ENCODE results near the gene PRICKLE4. TPM values are rescaled to one million over a fixed set of nuclear protein-coding genes. Genes with fewer than 3 reads are reported as not detected.
A peak's percentile ranks its signal among the peaks of the same experiment; 100 is the strongest.

Gene PRICKLE4
- total RNA-seq, 1 donor from 2014 or later, result 3.4 TPM

DNA sequence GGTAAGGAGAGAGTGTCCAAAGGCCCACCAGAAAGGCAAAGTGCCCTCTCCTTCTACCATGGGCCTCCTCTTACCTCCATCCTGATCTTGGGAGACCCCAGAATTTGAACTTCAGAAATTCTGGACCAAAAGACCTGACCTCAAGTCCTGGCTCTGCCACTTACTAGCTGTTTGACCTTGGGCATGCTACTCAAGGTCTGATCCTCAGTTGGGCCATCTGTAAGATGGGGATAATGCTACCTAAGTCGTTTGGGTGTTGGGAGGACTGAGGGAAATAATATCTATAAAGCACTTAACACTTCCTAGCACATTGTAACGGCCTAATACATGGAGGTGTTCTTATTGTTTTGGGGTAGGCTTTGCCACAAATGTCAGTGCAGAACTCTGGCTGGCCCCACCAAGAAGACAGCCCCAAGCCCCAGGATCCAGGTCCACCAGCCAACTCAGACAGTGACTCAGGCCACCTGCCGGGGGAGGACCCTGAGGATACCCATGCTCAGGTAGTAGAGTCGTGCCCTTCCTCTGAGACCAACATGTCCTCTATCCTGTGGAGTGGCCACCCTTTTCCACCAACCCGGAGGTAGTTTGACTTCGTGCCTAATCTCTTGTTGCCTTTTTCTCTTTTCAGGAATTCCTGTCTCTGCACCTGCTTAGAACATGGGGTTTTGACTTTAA lies 2.7 kb downstream of the PRICKLE4 start:
- H3K4me2 ChIP-seq (ENCODE audit: low read length), result no peak overlapping the region
- no peaks in the 10 kb centered on the region for H3K36me3 ChIP-seq (ENCODE audit: insufficient read depth, low read length)
- no peak overlapping the region for H3K27ac ChIP-seq (ENCODE audit: low read depth, low read length)
- H2AFZ ChIP-seq (ENCODE audit: low read depth, low read length), result no peak overlapping the region
- no peak overlapping the region for H3K4me3 ChIP-seq (ENCODE audit: insufficient read depth, low read depth, low read length)
- no peak overlapping the region for H3K9ac ChIP-seq (ENCODE audit: low read length)
- no peak overlapping the region for H3K27ac Mint-ChIP-seq (ENCODE audit: unreplicated experiment)
- peaks cover 17% of the 10 kb centered on the region for H3K4me1 ChIP-seq (ENCODE audit: insufficient read depth, low read length)
- H3K4me1 Mint-ChIP-seq (ENCODE audit: low read depth, unreplicated experiment), result peaks cover 7% of the 10 kb centered on the region
- H3K36me3 Mint-ChIP-seq (ENCODE audit: low read depth, unreplicated experiment), result peaks cover 1% of the 10 kb centered on the region
- H3K4me3 Mint-ChIP-seq (ENCODE audit: unreplicated experiment), result no peak overlapping the region
- TF ChIP-seq CTCF (IDR thresholded peaks at IDR 0.05; ENCODE audit: insufficient read depth, low read depth, low read length) (no peak), EZH2 (IDR thresholded peaks at IDR 0.05; ENCODE audit: insufficient read depth, low read length) (no peak)
- no peaks in the 10 kb centered on the region for H3K9me3 Mint-ChIP-seq (ENCODE audit: unreplicated experiment)
- DNase-seq (ENCODE audit: low read depth), result no peak
- no peaks in the 10 kb centered on the region for H3K9me3 ChIP-seq (ENCODE audit: insufficient read depth, low read depth, low read length)
- H3K27me3 Mint-ChIP-seq (ENCODE audit: low read depth, unreplicated experiment), result no peaks in the 10 kb centered on the region
- peaks cover 7% of the 10 kb centered on the region for H3K79me2 ChIP-seq (ENCODE audit: insufficient read depth, low read length)
- no peak for FAIRE-seq
- no peaks in the 10 kb centered on the region for H3K27me3 ChIP-seq (ENCODE audit: insufficient read depth, low read length)
- H4K20me1 ChIP-seq (ENCODE audit: insufficient read depth, low read length), result peaks cover 9% of the 10 kb centered on the region

DNA sequence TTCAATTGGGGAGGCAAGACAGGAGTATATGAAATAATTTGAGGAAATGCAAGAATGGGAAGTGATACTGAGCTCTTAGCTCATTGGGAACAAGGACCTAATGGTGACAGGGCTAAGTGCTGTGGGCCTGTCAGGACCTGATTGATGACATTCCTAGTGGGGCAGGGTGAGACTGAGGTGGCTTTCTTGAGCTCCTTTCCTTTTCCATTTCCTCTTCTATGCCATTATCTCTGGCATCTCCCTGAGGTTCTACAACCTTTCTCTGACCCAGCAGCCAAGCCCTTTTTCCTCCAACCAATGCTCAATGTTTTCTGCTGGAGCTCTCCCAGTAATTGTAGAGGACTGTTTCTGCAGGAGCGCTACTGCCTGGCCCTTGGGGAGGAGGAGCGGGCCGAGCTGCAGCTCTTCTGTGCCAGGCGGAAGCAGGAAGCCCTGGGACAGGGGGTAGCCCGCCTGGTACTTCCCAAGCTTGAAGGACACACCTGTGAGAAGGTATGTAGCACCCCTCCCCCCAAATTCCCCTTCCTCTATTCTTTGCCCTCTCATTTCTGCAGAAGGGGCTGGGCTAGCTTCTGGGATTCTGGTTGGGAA lies 4.1 kb downstream of the PRICKLE4 start:
- H3K4me1 ChIP-seq (ENCODE audit: insufficient read depth, low read length), result peaks cover 12% of the 10 kb centered on the region
- peaks cover 16% of the 10 kb centered on the region for H4K20me1 ChIP-seq (ENCODE audit: insufficient read depth, low read length)
- DNase-seq (ENCODE audit: low read depth), result no peak
- TF ChIP-seq CTCF (IDR thresholded peaks at IDR 0.05; ENCODE audit: insufficient read depth, low read depth, low read length) (no peak), EZH2 (IDR thresholded peaks at IDR 0.05; ENCODE audit: insufficient read depth, low read length) (no peak)
- H2AFZ ChIP-seq (ENCODE audit: low read depth, low read length), result no peak overlapping the region
- Mint-ChIP-seq H3K4me3 (ENCODE audit: unreplicated experiment) (peak overlapping the region; percentile 75), H3K9me3 (ENCODE audit: unreplicated experiment) (no peaks in the 10 kb centered on the region), H3K4me1 (ENCODE audit: low read depth, unreplicated experiment) (peaks cover 15% of the 10 kb centered on the region), H3K27ac (ENCODE audit: unreplicated experiment) (no peak overlapping the region), H3K27me3 (ENCODE audit: low read depth, unreplicated experiment) (no peaks in the 10 kb centered on the region), H3K36me3 (ENCODE audit: low read depth, unreplicated experiment) (peaks cover 4% of the 10 kb centered on the region)
- no peak overlapping the region for H3K4me2 ChIP-seq (ENCODE audit: low read length)
- FAIRE-seq, result no peak
- no peaks in the 10 kb centered on the region for H3K27me3 ChIP-seq (ENCODE audit: insufficient read depth, low read length)
- H3K9ac ChIP-seq (ENCODE audit: low read length), result no peak overlapping the region
- no peak overlapping the region for H3K27ac ChIP-seq (ENCODE audit: low read depth, low read length)
- H3K79me2 ChIP-seq (ENCODE audit: insufficient read depth, low read length), result peaks cover 20% of the 10 kb centered on the region
- peaks cover 7% of the 10 kb centered on the region for H3K36me3 ChIP-seq (ENCODE audit: insufficient read depth, low read length)
- H3K4me3 ChIP-seq (ENCODE audit: insufficient read depth, low read depth, low read length), result no peak overlapping the region
- H3K9me3 ChIP-seq (ENCODE audit: insufficient read depth, low read depth, low read length), result no peaks in the 10 kb centered on the region

GRCh38 chr6:41785254-41785653 lies 4.7 kb downstream of the PRICKLE4 start:
- no peak overlapping the region for H3K27ac Mint-ChIP-seq (ENCODE audit: unreplicated experiment)
- Histone ChIP-seq H3K79me2 (ENCODE audit: insufficient read depth, low read length) (peaks cover 20% of the 10 kb centered on the region), H3K4me3 (ENCODE audit: insufficient read depth, low read depth, low read length) (no peak overlapping the region), H3K27me3 (ENCODE audit: insufficient read depth, low read length) (no peaks in the 10 kb centered on the region), H3K9me3 (ENCODE audit: insufficient read depth, low read depth, low read length) (no peaks in the 10 kb centered on the region), H3K36me3 (ENCODE audit: insufficient read depth, low read length) (peaks cover 10% of the 10 kb centered on the region), H3K9ac (ENCODE audit: low read length) (no peak overlapping the region), H4K20me1 (ENCODE audit: insufficient read depth, low read length) (peaks cover 16% of the 10 kb centered on the region), H2AFZ (ENCODE audit: low read depth, low read length) (no peak overlapping the region), H3K27ac (ENCODE audit: low read depth, low read length) (no peak overlapping the region), H3K4me2 (ENCODE audit: low read length) (peak overlapping the region; percentile 99), H3K4me1 (ENCODE audit: insufficient read depth, low read length) (peaks cover 12% of the 10 kb centered on the region)
- no peak for TF ChIP-seq EZH2 (IDR thresholded peaks at IDR 0.05; ENCODE audit: insufficient read depth, low read length)
- TF ChIP-seq CTCF (IDR thresholded peaks at IDR 0.05; ENCODE audit: insufficient read depth, low read depth, low read length), result no peak
- H3K36me3 Mint-ChIP-seq (ENCODE audit: low read depth, unreplicated experiment), result peaks cover 4% of the 10 kb centered on the region
- no peaks in the 10 kb centered on the region for H3K27me3 Mint-ChIP-seq (ENCODE audit: low read depth, unreplicated experiment)
- no peaks in the 10 kb centered on the region for H3K9me3 Mint-ChIP-seq (ENCODE audit: unreplicated experiment)
- H3K4me1 Mint-ChIP-seq (ENCODE audit: low read depth, unreplicated experiment), result peaks cover 20% of the 10 kb centered on the region
- H3K4me3 Mint-ChIP-seq (ENCODE audit: unreplicated experiment), result peak overlapping the region; percentile 75
- FAIRE-seq (no peak), DNase-seq (ENCODE audit: low read depth) (no peak)

Measured in astrocyte (in vitro differentiated cells and primary cell).